Neural progenitor cell (in vitro differentiated cells): ENCODE measurements around the gene PCARE.
"Not testable (repeated sequence)": the region's sequence is repeated elsewhere in the genome, so short reads cannot be mapped to it uniquely, and the experiment has no call there.

Experiments used
- EZH2 ChIP-seq: fragments of 200-600 bp; sonication (generic); IDR thresholded peaks from 2 replicates; pipeline ENCODE4 v1.6.1; 2017; ENCODE audit warnings: antibody characterized with exemption, mild to moderate bottlenecking, moderate library complexity
- TF ChIP-seq, protein P1 (sequence below): fragments of 200-600 bp; sonication (generic); IDR thresholded peaks from 2 replicates; pipeline ENCODE4 v1.5.1; 2017; ENCODE audit warnings: antibody characterized with exemption, mild to moderate bottlenecking

DNA sequence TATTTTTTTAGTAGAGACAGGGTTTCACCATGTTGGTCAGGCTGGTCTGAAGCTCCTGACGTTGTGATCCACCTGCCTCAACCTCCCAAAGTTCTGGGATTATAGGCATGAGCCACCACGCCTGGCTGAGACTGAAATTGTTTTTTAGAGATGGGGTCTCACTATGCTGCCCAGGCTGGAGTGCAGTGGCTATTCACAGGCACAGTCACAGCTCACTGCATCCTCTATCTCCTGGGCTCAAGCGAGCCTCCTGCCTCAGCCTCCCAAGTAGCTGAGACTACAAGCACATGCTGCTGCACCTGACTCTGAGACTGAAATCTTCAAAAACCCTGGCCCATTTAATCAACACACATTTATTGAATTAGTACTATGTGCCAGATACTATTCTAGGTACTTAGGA is 33.2 kb upstream of the PCARE start:
- not testable (repeated sequence) for TF ChIP-seq EZH2
- TF ChIP-seq, protein P1, sequence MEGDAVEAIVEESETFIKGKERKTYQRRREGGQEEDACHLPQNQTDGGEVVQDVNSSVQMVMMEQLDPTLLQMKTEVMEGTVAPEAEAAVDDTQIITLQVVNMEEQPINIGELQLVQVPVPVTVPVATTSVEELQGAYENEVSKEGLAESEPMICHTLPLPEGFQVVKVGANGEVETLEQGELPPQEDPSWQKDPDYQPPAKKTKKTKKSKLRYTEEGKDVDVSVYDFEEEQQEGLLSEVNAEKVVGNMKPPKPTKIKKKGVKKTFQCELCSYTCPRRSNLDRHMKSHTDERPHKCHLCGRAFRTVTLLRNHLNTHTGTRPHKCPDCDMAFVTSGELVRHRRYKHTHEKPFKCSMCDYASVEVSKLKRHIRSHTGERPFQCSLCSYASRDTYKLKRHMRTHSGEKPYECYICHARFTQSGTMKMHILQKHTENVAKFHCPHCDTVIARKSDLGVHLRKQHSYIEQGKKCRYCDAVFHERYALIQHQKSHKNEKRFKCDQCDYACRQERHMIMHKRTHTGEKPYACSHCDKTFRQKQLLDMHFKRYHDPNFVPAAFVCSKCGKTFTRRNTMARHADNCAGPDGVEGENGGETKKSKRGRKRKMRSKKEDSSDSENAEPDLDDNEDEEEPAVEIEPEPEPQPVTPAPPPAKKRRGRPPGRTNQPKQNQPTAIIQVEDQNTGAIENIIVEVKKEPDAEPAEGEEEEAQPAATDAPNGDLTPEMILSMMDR, result not testable (repeated sequence)
